Fibroblast of mammary gland (primary cell): ENCODE results near the gene RAPGEF4.

Experiments used
- DNase-seq: peaks from one replicate; pipeline ENCODE4 v3.0.0-alpha.2; 2010; ENCODE audit warnings: low read depth
- H3K4me3 ChIP-seq: 2 replicates; pipeline ENCODE4 v1.5.1; 2011; ENCODE audit warnings: low read depth, mild to moderate bottlenecking, low read length, moderate library complexity; ENCODE audit not compliant: control insufficient read depth
- TF ChIP-seq, protein P1 (sequence below): conservative IDR thresholded peaks from 2 replicates; pipeline ENCODE4 v1.5.1; 2011; ENCODE audit warnings: low read depth, low read length, inconsistent platforms; ENCODE audit not compliant: control insufficient read depth, insufficient read depth

Gene RAPGEF4

GRCh38 chr2:172759441-172759840 lies 23.8 kb downstream of the RAPGEF4 start:
- DNase-seq, result no peak
- no peak overlapping the region for H3K4me3 ChIP-seq
- TF ChIP-seq, protein P1, sequence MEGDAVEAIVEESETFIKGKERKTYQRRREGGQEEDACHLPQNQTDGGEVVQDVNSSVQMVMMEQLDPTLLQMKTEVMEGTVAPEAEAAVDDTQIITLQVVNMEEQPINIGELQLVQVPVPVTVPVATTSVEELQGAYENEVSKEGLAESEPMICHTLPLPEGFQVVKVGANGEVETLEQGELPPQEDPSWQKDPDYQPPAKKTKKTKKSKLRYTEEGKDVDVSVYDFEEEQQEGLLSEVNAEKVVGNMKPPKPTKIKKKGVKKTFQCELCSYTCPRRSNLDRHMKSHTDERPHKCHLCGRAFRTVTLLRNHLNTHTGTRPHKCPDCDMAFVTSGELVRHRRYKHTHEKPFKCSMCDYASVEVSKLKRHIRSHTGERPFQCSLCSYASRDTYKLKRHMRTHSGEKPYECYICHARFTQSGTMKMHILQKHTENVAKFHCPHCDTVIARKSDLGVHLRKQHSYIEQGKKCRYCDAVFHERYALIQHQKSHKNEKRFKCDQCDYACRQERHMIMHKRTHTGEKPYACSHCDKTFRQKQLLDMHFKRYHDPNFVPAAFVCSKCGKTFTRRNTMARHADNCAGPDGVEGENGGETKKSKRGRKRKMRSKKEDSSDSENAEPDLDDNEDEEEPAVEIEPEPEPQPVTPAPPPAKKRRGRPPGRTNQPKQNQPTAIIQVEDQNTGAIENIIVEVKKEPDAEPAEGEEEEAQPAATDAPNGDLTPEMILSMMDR, result no peak

GRCh38 chr2:172761306-172761705 lies 25.7 kb downstream of the RAPGEF4 start:
- no peak for DNase-seq
- TF ChIP-seq, protein P1, result no peak
- no peak overlapping the region for H3K4me3 ChIP-seq

GRCh38 chr2:172762574-172762973 lies 26.9 kb downstream of the RAPGEF4 start:
- H3K4me3 ChIP-seq, result no peak overlapping the region
- TF ChIP-seq, protein P1, result no peak
- no peak for DNase-seq

DNA sequence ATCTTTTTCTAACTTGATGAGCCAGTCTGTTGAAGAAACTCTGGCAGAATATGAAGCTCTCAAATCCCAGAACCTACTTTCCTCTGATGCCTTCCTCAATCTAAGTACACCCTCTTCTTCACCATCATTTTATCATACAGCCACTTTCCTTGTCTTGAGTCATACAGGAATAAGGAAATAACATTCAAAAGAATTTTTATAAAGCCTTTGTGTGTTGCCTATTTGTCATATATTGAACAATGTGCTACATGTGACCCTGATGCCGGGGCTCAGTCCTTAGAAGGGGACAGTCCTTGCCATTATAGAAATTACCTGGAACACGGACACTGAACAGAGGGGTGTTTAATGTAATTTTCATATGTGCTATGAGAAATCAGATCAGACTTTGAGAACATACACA lies 27.4 kb downstream of the RAPGEF4 start:
- TF ChIP-seq, protein P1, result no peak
- no peak overlapping the region for H3K4me3 ChIP-seq
- no peak for DNase-seq

DNA sequence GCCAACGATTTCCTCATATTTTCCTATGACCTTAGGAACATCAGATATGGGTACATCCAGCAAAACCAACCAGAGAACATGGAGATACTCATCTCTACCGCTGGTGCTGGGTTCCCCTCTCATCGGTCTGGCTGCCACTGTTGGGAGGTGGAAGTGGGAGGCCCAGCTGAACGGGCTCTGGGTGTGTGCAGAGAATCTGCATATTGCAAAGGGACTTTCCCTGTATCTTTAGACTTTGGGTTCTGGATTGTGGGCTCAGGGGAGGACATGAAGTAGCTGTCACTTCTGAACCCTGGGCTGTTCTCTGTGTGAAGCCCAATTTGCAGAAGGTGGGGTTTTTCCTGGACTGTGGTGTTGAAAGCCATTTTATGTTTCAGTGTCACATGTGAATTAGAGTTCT lies 30.0 kb downstream of the RAPGEF4 start:
- DNase-seq, result no peak
- H3K4me3 ChIP-seq, result no peak overlapping the region
- TF ChIP-seq, protein P1, result no peak

DNA sequence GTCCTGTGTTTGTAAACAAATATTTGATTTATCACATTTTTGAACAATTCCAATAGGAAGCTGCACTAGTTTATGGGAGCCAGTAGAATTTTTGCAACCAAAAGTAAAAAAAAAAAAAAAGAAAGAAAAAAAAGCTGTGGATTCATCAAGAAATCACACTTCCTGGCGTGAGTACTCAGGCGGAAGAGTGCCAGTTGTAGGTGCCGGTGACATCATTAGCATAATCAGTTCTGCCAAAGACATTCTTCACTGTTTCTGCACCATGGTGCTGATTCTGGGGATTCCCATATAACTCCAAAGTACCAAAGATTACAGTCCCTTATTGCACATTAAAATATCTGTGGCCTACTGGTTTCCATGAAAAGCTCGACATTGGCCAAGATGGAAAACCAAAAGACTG lies 32.8 kb downstream of the RAPGEF4 start:
- DNase-seq, result no peak
- no peak overlapping the region for H3K4me3 ChIP-seq
- TF ChIP-seq, protein P1, result no peak

GRCh38 chr2:172769879-172770278 lies 34.2 kb downstream of the RAPGEF4 start:
- TF ChIP-seq, protein P1, result no peak
- H3K4me3 ChIP-seq, result no peak overlapping the region
- no peak for DNase-seq
